EH (cell line): ENCODE results near the gene CLASP2.
"Not testable (repeated sequence)": the region's sequence is repeated elsewhere in the genome, so short reads cannot be mapped to it uniquely, and the experiment has no call there.

Experiments
- DNase-seq: peaks from one replicate; pipeline ENCODE4 v3.0.0-alpha.2; 2015; ENCODE audit warnings: low read depth

Gene CLASP2

DNA sequence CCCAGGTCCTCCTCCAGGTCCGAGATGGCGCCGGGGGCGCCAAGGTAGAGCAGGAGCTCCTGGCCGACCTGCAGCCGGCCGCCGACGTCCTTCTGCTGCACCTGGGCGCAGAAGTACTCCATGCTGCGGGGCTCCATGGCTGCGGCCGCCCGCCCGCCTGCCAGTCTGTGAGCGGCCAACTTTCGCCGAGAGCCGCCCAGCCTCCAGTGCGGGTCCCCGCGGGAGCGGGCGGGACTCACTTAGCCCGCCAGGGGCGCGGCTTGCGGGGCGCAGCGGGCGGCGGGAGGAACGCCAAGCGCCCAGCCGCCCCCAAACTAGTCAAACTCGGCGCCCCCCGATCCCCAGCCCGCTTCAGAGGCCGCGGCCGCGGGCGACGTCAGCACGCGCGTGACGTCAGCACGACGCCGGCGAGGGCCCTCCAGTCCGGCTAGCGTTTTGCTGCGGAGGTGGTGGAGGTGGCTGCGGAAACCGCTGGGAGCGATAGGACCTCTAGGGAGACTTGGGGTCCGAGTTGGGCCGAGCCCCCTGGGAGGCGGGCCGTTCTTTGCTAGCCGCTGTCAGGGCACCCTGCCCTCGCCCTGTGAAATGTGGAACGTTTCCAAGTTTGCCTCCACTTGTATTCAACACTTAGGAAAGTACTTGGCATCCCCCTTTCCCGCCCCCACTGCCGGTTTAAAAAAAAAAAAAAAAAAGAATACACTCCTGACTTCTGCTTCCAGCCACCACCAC lies at the start of gene CLASP2:
CLASP2 (minus strand) TSS at position 389 of the 729 bp plus-strand sequence; CDS start at position 137, 252 bp downstream.
- DNase-seq: peak; percentile 87

DNA sequence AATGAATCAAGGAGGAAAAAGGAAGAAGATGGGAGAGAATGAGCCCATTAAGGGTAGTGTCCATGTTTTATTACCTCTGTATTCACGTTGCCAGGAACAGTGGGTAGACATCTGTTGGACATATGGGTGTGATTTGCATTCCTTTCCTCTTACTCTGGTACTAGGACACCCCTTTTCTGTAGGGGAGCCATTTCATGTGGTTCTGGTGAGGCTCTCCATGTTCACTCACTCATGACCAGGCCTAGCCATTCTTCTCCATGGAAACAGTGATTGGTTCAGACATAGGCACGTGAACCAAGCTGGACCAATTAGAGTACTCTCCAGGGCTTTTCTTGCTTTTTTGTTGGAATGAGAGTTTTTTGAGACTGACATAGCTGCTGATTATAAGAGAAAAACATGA lies 40.8 kb upstream of the CLASP2 start:
- peak; percentile 42 for DNase-seq

DNA sequence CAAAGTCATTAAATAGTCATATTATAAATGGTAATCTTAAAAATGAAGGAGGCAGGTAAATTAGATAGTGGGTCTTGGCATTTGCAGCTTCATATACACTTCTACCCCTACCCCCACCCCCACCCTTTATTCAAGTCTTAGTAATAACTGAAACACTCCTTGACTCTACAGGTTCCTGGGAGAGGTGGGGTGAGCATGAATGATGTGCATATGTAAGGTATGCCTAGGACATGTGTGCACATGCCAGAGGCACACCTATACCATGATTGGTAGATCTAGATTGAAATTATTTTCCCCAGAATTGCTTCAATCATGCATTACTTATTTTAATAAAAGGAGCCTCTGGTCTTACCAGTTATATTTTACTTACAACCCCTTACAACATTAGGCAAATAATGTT lies 40.2 kb upstream of the CLASP2 start:
- no peak for DNase-seq

DNA sequence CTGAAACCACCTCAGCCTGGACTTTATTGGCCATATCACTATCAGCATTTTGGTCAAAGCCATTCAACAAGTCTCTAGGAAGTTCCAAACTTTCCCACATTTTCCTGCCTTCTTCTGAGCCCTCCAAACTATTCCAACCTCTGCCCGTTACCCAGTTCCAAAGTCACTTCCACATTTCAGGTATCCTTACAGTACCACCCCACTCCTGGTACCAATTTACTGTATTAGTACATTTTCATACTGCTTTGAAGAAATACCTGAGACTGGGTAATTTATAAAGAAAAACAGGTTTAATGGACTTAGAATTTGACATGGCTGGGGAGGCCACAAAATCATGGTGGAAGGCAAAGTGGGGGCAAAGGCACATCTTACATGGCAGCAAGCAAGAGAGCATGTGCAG lies 36.3 kb upstream of the CLASP2 start:
- DNase-seq: not testable (repeated sequence)

DNA sequence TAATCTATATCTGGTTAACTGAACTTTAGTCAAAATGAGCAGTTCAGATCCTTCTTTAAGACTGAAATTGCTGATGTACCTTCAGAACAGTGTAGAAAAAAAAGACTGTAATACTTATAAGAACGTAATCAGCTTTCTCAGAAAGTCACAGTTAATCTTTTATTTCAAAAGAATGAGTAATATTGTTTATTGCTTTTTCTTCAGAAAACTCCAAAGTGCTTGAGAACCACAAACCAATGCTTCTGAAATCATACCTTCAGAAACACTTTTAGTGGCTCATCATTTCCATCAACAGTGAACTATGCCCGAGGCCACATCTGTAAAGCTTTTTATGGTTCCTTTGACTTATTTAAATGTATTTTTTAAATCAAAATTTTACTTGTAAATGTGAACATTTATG lies 33.3 kb upstream of the CLASP2 start:
- no peak for DNase-seq

DNA sequence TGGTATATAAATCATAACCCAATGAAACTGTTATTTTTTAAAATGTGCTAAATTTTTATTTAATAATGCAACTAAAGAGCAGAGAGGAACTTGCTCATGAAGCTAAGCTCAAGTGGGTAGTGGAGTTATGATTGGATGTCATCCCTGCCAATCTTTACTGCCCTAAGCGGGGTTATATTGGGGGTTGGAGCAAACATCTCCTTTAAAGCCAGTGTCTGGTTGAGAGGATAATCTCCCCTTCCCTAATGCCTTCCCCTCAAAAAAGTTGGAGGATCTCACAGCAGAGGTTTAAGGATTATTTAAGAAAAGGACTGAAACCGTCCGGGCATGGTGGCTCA lies 32.1 kb upstream of the CLASP2 start:
- DNase-seq: no peak

DNA sequence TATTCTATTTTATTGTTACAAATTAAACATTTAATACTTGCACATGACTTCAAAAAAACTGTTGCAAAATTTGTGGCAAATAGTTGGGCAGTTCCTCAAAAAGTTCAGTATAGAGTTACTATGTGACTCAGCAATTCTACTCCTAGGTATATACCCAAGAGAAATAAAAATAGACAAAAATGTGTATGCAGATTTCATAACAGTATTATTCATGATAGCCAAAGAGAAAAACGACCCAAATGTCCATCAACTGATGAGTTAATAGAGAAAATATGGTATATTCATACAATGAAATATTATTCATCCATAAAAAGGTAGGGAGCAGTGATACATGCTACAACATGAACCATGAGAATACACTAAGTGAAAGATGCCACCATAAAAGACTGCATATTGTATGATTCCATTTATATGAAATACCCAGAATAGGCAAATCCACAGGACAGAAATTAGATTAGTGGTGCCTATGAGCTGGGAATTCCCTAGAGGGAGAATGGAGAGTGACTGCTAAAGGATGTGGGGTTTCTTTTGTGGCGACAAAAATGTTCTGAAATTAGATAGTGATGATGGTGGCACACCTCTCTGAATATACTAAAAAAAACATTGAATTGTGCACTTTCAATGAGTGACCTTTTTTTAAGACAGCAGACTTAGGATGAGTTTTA lies 31.6 kb upstream of the CLASP2 start:
- peak; percentile 62 for DNase-seq

DNA sequence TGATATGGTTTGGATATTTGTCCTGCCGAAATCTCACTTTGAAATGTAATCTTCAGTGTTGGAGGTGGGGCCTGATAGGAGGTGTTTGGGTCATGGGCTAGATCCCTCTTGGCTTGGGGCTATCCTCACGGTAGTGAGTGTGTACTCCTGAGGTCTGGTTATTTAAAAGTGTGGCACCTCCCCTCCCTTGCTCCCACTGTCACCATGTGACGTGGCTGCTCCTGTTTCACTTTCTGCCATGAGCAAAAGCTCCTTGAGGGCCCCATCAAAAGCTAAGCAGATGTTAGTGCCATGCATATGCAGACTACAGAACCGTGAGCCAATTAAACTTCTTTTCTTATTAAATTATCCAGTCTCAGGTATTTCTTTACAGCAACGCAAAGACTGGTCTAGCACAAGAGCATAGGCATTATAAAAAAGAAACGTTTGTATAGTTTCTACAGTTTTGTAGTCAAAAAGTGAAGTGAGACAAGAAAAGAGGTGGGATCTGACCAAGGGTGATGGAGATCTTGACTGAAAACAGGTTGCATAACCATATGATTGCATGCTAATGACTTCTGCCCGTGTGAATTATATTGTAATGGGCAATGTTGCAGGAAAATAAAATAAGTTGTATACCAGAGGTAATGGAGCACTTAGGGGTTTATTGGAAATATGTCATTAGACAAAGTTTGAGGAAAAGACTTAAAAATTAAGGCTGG lies 28.5 kb upstream of the CLASP2 start:
- no peak for DNase-seq

DNA sequence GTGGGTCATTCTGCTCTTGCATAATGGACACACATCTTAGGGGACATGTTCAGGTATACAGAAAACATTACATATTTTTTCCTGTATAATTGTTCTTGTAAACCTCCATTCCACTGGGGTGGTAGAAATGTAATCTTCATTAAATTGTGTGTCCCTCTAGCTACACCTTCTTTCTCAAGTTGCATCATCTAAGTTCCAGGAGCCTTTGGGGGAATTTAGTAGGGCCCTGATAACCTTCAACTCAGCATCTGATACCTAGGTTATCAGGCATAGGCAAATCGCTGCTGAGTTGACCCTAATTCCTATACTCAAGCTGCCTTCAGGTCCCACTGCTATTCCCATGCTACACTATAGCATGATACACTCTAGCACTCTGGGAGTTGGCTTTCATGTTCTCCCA lies 19.1 kb upstream of the CLASP2 start:
- no peak for DNase-seq

DNA sequence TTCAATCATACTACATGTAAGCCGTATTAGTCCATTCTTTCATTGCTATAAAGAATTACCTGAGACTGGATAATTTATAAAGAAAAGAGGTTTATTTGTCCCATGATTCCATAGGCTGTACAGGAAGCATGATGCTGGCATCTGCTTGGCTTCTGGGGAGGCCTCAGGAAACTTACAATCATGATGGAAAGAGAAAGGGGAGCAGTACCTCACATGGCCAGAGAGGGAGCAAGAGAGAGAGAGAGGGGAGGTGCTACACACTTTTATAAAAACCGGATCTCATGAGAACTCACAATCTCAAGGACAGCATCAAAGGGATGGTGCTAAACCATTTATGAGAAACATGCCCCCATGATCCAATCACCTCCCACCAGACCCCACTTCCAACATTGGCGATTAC lies 14.3 kb upstream of the CLASP2 start:
- DNase-seq: no peak

DNA sequence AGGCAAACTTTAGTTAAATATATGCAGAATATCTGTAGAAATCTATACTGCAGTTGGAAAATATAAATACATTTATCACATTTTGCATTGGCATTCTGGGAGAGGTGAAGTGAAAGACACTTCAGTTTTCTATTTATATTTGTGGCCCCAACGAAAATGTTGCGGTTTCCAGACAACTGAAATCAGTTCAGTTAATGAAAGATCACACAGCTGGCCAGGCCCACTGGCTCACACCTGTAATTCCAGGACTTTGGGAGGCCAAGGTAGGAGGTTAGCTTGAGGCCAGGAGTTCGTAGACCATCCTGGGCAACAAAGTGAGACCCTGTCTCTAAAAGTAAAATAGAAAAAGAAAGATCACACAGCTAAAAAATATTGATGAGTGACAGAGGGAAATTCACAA lies 11.9 kb upstream of the CLASP2 start:
- no peak for DNase-seq

DNA sequence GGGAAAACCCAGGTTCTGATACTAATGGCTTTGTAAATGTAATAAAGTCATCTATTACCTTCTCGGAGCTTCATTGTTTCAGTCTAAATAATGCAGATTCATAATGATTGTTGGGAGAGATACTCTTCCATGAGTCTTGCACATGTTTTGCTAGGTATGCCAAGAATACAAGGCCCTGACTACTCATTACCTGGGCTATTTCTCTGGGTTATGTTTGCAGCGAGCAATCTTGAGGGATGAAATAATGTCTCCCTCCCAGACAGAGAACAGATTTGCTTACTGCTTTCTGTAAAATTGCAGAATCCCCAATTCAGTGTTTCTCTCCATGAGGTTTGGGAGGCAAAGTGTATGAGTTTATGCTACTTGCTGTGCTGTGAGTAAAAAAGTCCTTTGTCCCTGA lies 6.2 kb upstream of the CLASP2 start:
- no peak for DNase-seq

DNA sequence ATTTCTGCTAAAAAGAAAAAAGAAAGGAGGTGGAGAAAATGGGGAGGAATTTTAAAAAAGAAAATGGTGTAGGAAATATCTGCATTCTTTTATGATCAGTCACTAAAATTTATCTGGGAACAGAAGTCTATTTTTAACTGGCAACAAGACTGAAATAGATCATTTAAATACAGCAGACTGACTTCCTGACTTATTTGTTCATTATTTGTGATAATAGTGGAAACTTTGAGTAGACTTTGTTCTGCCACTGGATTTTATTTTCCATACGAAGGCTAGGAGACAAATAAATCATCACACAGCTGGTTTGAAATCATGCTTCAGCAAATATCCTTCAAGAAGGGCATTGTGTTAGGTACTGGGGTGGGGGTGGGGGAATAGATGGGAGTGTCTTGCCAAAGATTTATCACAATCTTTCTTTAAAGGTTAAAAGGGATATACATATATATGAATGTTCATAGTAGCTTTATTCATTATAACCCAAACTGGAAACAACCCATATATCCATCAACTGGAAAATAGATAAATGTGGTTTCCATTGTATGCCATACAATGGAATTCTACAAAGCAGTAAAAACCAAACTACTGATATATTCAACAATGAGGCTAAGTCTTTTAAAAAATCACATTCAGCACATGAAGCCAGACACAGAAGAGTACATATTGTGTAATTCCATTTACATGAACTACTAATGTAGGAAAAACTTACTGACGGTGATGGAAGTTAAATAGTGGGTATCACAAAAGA lies 4.7 kb upstream of the CLASP2 start:
- DNase-seq: peak; percentile 74

DNA sequence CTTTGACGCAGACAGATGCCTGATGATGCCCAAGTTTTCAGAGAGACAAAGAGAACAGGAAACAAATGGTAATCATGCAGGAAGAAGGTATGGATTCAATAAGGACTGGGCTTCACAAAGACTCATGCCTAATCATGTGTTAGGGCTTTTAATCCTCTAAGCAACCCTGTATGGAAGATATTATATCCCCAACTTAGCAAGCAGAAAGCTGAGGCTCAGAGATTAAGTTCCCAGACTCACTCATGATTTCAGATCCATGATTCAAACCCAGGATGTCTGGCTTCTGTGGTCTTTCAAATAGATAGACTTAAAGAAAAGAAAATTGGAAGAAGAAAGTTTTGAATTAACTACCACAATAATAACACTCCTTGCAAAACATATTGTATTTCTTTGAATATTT lies 4.1 kb upstream of the CLASP2 start:
- DNase-seq: no peak

DNA sequence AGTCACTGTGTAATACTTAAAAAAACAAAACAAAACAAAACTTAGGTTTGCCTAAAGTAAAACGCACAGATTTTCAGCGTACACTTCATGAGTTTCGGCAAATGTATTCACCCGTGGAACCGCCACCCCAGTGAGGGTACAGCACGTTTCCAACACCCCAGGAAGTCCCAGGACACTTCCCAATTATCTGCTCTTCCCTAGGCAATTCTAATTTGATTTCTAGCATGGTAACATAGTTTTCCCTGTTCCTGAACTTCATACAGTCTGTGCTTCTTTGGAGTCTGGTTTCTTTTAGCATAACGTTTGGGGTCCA lies 497 bp upstream of the CLASP2 start:
- DNase-seq: no peak

DNA sequence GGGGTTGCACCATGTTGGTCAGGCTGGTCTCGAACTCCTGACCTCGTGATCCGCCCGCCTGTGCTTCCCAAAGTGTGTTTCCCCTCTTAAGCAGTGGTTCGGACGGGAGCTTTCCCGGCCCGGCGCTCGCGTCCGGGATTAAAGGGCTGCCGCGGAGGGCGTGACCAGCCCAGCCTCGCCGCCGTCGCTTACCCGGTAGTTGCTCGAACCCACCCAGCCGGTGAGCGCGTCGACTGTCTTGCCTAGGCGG lies 513 bp downstream of the CLASP2 start:
- peak; percentile 70 for DNase-seq

DNA sequence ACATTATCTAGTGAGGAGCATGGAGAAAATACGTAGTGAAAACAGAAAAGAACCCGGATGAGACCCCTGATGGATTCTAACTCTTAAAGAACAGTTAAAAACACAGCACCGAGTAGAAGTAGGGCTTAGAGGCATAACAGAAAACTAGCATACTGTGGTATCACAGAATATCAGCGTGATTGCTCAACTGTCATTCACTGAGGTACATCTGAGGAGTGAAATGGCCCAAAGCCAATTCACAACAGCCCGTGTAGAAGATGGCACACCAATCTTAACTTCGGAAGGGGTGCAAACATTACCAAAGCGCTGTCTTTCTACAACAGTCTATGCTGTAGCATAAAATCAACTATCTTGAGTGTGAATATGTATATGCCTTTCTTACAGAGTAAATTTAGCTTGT lies 1.8 kb downstream of the CLASP2 start:
- DNase-seq: no peak

DNA sequence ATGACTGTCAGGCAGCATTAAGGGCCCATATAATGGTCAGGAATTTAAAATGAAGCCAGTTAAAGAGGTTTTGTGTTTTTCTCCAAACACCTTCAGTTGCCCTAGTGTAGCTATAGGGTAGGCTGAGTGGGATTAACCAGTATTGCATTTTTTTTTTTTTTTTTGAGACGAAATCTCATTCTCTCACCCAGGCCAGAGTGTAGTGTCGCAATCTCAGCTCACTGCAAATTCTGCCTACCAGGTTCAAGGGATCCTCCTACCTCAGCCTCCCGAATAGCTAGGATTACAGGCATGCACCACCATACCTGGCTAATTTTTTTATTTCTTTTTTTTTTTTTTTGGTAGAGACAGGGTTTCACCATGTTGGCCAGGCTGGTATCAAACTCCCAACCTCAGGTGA lies 7.0 kb downstream of the CLASP2 start:
- DNase-seq: no peak

DNA sequence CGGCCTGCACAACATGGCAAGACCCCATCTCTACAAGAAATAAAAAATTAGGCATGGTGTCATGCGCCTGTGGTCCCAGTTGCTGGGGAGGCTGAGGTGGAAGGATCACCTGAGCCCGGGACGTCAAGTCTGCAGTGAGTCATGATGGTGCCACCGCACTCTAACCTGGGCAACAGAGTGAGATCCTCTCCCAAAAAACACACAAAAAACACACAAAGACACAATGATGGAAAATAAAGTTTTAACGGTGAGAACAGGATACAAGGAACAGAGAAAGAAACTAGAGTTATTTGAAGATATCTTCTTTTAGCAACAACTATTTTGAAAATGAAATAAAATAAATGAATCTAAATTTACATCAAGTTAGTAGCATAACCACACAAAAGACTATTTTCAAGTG lies 12.0 kb downstream of the CLASP2 start:
- no peak for DNase-seq

DNA sequence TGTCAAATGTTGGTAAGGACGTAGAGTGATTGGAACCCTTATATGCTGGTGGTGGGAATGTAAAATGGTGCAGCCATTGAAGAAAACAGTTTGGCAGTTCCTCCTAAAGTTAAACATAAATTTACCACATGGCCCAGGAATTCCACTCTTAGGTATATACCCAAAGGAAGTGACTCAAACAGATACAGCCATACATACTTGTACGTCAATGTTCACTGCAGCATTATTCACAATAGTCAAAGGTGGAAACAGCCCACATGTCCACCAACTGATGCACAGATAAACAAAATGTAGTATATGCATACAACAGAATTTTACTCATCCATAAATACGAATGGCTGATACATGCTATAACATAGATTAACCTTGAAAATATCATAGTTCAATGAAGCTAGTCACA lies 13.2 kb downstream of the CLASP2 start:
- DNase-seq: no peak

DNA sequence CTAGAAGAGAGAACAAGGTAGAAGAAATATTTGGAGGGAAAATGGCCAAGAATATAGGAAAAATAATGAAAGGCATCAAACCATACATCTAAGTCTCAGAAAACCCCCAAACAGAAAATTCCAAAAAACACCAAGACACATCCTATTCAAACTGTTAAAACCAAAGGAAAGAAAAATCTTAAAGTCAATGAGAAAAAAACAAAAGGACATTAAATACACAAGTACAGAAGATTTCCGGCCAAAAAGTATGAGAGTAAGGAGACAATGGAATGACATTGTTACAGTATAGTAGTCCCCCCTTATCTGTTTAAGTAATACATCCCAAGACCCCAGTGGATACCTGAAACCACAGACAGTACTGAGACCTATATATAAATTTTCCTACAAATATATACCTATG lies 18.8 kb downstream of the CLASP2 start:
- DNase-seq: no peak

DNA sequence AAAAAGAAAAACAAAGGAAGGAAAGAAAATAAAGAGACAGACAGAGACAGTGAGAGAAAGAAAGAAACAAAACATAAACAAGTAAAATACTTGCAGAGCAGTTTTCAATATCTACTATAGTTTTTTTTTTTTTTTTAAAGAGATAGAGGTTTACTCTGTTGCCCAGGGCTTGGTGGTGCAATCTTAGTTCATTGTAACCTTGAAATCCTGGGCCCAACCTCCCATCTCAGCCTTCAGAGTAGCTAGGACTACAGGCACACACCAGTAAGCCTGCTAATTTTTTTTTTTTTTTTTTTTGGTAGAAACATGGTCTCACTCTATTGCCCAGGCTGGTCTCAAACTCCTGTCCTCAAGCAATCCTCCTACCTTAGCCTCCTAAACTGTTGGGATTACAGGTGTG lies 23.1 kb downstream of the CLASP2 start:
- DNase-seq: no peak

DNA sequence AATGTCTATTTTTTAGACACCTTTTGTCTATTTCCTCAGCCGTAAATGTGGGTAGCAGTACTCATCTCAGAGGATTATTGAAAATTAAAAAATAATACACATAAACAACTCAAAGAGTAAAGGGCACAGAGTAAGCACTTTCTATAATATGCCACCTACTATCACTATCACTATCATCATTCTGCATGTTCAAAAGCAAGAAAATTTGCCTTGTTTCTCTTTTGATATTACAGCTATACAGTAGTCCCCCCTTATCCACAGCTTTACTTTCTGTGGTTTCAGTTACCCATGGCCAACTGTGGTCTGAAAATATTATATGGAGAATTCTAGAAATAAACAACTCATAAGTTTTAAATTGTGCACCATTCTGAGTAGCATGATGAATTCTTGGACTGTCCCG lies 27.7 kb downstream of the CLASP2 start:
- DNase-seq: no peak
